ENCODE measurements around the gene BEST2.
A peak's percentile ranks its signal among the peaks of the same experiment; 100 is the strongest.

Gene BEST2

GRCh38 chr19:12731337-12731736, 20.3 kb upstream of the BEST2 start:
- no peak for DNase-seq

- DNase-seq, result peak; percentile 52
These were observed 18.0 kb upstream of the BEST2 start for GRCh38 chr19:12733369-12734214.

- DNase-seq, result peak; percentile 78
These were observed 14.4 kb upstream of the BEST2 start, which contains the start of gene GET3 for GRCh38 chr19:12736995-12737834. Gene GET3 (plus strand): TSS chr19:12737497. CDS start chr19:12737506, 9 bp downstream.

GRCh38 chr19:12737835-12738351, 13.7 kb upstream of the BEST2 start:
- DNase-seq, result no peak

GRCh38 chr19:12745166-12745897, 6.3 kb upstream of the BEST2 start:
- no peak for DNase-seq

GRCh38 chr19:12748489-12748888, 3.1 kb upstream of the BEST2 start:
- DNase-seq, result no peak

- no peak for DNase-seq
These were observed 1.6 kb upstream of the BEST2 start for GRCh38 chr19:12749938-12750521.

GRCh38 chr19:12750851-12751250, 740 bp upstream of the BEST2 start:
- no peak for DNase-seq

- DNase-seq, result no peak
These were observed 628 bp downstream of the BEST2 start for GRCh38 chr19:12752056-12752781.

- no peak for DNase-seq
These were observed 3.0 kb downstream of the BEST2 start for GRCh38 chr19:12754465-12755196.

- no peak for DNase-seq
These were observed 4.7 kb downstream of the BEST2 start for GRCh38 chr19:12756150-12756883.

GRCh38 chr19:12757544-12758274, 6.1 kb downstream of the BEST2 start:
- DNase-seq, result peak; percentile 68

- no peak for DNase-seq
These were observed 8.1 kb downstream of the BEST2 start for GRCh38 chr19:12759686-12760085.

GRCh38 chr19:12763100-12763499, 11.5 kb downstream of the BEST2 start:
- no peak for DNase-seq

GRCh38 chr19:12764698-12765097, 13.1 kb downstream of the BEST2 start:
- DNase-seq, result no peak

GRCh38 chr19:12766051-12766521, 14.5 kb downstream of the BEST2 start:
- DNase-seq, result peak; percentile 80

- DNase-seq, result no peak
These were observed 15.6 kb downstream of the BEST2 start for GRCh38 chr19:12767150-12767549.

GRCh38 chr19:12767666-12768065, 16.1 kb downstream of the BEST2 start:
- DNase-seq, result no peak

- peak; percentile 75 for DNase-seq
These were observed 18.1 kb downstream of the BEST2 start for GRCh38 chr19:12769689-12770088.
